SJCRH30 (cell line): ENCODE measurements around the gene KCNAB1. TPM values are rescaled to one million over a fixed set of nuclear protein-coding genes. Genes with fewer than 3 reads are reported as not detected.

ENCODE experiments used
- DNase-seq, 2 experiments: peaks; one replicate each; pipeline ENCODE4 v3.0.0-alpha.2; 2015 to 2020
- H3K27ac ChIP-seq: fragments of 250-450 bp; sonication (Bioruptor Pico); 2 replicates; pipeline ENCODE4 v1.5.1; 2020; ENCODE audit warnings: mild to moderate bottlenecking, moderate library complexity
- H3K27me3 ChIP-seq: fragments of 250-450 bp; sonication (Bioruptor Pico); 2 replicates; pipeline ENCODE4 v1.5.1; 2020; ENCODE audit warnings: mild to moderate bottlenecking, moderate library complexity
- H3K36me3 ChIP-seq: fragments of 250-450 bp; sonication (Bioruptor Pico); 2 replicates; pipeline ENCODE4 v1.5.1; 2020; ENCODE audit warnings: mild to moderate bottlenecking, moderate library complexity
- H3K4me1 ChIP-seq: fragments of 250-450 bp; sonication (Bioruptor Pico); 2 replicates; pipeline ENCODE4 v1.5.1; 2020; ENCODE audit warnings: mild to moderate bottlenecking, moderate library complexity
- H3K4me3 ChIP-seq: fragments of 250-450 bp; sonication (Bioruptor Pico); 2 replicates; pipeline ENCODE4 v1.5.1; 2020; ENCODE audit warnings: mild to moderate bottlenecking, moderate library complexity
- H3K9me3 ChIP-seq: fragments of 250-450 bp; sonication (Bioruptor Pico); replicated peaks from 2 replicates; pipeline ENCODE4 v1.5.1; 2020; ENCODE audit warnings: mild to moderate bottlenecking, moderate library complexity
- total RNA-seq: library from RNA; depleted of rRNA; stranded (reverse); fragments of >200 nt; shearing (Covaris generic); gene quantifications from 2 replicates; pipeline ENCODE4 v1.2.3, GENCODE V29; 2014; rRNA removed

The KCNAB1 gene
- total RNA-seq, 1 experiment from 2014 or later: not detected

- no peak for DNase-seq
Measured at GRCh38 chr3:156576051-156576450, 455.7 kb downstream of the KCNAB1 start.

GRCh38 chr3:156576651-156577348 lies 456.4 kb downstream of the KCNAB1 start:
- no peaks in the 10 kb centered on the region for H3K27me3 ChIP-seq
- DNase-seq: no peak
- H3K27ac ChIP-seq: no peak overlapping the region
- no peaks in the 10 kb centered on the region for H3K4me1 ChIP-seq
- H3K36me3 ChIP-seq: no peaks in the 10 kb centered on the region
- no peaks in the 10 kb centered on the region for H3K9me3 ChIP-seq
- H3K4me3 ChIP-seq: no peak overlapping the region

More at GRCh38 chr3:156576051-156576450, 455.7 kb downstream of the KCNAB1 start:
- H3K27me3 ChIP-seq: no peaks in the 10 kb centered on the region
- no peaks in the 10 kb centered on the region for H3K36me3 ChIP-seq
- H3K27ac ChIP-seq: no peak overlapping the region
- no peak overlapping the region for H3K4me3 ChIP-seq
- H3K4me1 ChIP-seq: no peaks in the 10 kb centered on the region
- H3K9me3 ChIP-seq: no peaks in the 10 kb centered on the region

DNA sequence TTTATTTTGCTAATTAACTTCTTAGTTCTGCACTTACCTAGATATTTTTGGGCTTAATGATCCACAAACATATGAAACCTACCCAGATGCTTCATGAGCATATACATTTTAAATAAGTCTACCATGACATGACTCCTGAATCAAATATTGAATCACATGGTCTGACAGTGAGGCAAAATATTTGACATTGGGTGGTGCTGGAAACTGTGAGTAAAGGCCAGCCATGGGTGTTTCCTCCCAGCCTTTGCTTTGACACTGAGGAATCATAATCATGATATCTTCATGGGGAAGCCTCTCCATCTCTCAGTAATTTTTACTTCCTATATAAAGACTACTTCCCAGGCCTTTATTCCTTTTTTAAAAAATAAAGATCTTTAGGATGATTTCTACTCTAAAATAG lies 457.4 kb downstream of the KCNAB1 start:
- no peaks in the 10 kb centered on the region for H3K4me1 ChIP-seq
- H3K27ac ChIP-seq: no peak overlapping the region
- no peak overlapping the region for H3K4me3 ChIP-seq
- DNase-seq: no peak
- no peaks in the 10 kb centered on the region for H3K27me3 ChIP-seq
- H3K9me3 ChIP-seq: no peaks in the 10 kb centered on the region
- no peaks in the 10 kb centered on the region for H3K36me3 ChIP-seq

DNA sequence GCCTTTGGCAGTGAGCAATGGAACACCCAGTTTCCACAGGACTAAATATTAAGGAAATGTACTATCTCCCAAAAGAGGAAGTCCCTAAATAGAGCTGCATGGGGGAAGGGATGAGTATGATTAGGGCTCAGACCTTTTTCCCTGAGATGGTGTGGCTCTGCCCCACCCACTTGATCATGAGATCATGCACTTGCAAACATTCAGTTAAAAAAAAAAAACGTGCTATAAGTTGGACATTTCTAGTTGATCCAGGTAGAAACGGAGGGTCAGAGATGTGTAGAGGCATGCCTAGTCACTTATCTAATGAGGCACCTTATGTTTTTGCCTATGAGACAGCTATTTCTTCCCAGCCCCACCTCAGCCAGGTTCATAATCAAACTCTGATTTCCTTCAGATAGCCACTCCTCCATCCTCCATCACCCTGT lies 459.1 kb downstream of the KCNAB1 start:
- Histone ChIP-seq H3K4me3 (no peak overlapping the region), H3K36me3 (no peaks in the 10 kb centered on the region), H3K27ac (no peak overlapping the region), H3K9me3 (no peaks in the 10 kb centered on the region), H3K4me1 (no peaks in the 10 kb centered on the region), H3K27me3 (no peaks in the 10 kb centered on the region)
- no peak for DNase-seq

- H3K27ac ChIP-seq: no peak overlapping the region
- H3K9me3 ChIP-seq: no peaks in the 10 kb centered on the region
Measured at GRCh38 chr3:156581033-156581432, 460.7 kb downstream of the KCNAB1 start.

GRCh38 chr3:156581954-156582353 lies 461.6 kb downstream of the KCNAB1 start:
- H3K27ac ChIP-seq: no peak overlapping the region
- H3K9me3 ChIP-seq: no peaks in the 10 kb centered on the region
- H3K36me3 ChIP-seq: no peaks in the 10 kb centered on the region
- no peak overlapping the region for H3K4me3 ChIP-seq
- no peak for DNase-seq
- H3K27me3 ChIP-seq: no peaks in the 10 kb centered on the region
- no peaks in the 10 kb centered on the region for H3K4me1 ChIP-seq

More at GRCh38 chr3:156581033-156581432, 460.7 kb downstream of the KCNAB1 start:
- no peaks in the 10 kb centered on the region for H3K36me3 ChIP-seq
- no peaks in the 10 kb centered on the region for H3K27me3 ChIP-seq
- DNase-seq: no peak
- no peaks in the 10 kb centered on the region for H3K4me1 ChIP-seq
- H3K4me3 ChIP-seq: no peak overlapping the region

DNA sequence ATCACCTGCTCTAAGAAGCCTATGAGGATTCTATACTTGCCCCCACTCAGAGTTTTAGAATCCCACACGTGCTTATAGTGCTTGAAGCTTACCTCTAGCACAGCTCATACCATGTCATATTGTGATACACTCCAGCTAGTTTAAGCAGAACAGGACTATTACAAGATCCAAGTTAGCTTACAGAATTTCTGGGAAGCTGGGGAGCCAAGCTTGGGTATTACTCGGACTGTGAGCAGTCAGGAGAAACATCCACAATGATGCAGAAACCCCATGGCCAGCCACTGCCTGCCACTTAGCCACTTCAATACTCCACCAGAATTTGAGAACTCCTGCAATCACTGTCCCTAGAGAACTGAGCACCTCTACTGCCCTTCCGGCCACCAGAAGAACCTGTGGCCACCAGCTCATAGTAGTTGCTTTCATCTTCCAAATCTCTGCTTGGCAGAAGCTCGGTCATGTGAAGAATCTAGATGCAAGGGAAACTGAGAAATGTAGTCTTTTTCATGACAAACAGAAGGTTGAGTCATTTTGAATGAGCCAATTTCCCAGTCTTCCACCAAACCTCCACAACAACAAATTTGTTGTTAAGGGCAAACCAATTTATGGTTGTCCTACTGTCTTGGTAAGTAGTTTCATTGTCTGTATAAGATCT lies 462.3 kb downstream of the KCNAB1 start:
- Histone ChIP-seq H3K27me3 (no peaks in the 10 kb centered on the region), H3K4me3 (no peak overlapping the region), H3K9me3 (no peaks in the 10 kb centered on the region), H3K4me1 (no peaks in the 10 kb centered on the region), H3K36me3 (no peaks in the 10 kb centered on the region), H3K27ac (no peak overlapping the region)
- DNase-seq: no peak

- H3K4me3 ChIP-seq: no peak overlapping the region
- H3K9me3 ChIP-seq: no peaks in the 10 kb centered on the region
- no peak overlapping the region for H3K27ac ChIP-seq
- no peaks in the 10 kb centered on the region for H3K27me3 ChIP-seq
- DNase-seq: no peak
- H3K4me1 ChIP-seq: no peaks in the 10 kb centered on the region
- no peaks in the 10 kb centered on the region for H3K36me3 ChIP-seq
Measured at GRCh38 chr3:156583469-156583868, 463.1 kb downstream of the KCNAB1 start.

DNA sequence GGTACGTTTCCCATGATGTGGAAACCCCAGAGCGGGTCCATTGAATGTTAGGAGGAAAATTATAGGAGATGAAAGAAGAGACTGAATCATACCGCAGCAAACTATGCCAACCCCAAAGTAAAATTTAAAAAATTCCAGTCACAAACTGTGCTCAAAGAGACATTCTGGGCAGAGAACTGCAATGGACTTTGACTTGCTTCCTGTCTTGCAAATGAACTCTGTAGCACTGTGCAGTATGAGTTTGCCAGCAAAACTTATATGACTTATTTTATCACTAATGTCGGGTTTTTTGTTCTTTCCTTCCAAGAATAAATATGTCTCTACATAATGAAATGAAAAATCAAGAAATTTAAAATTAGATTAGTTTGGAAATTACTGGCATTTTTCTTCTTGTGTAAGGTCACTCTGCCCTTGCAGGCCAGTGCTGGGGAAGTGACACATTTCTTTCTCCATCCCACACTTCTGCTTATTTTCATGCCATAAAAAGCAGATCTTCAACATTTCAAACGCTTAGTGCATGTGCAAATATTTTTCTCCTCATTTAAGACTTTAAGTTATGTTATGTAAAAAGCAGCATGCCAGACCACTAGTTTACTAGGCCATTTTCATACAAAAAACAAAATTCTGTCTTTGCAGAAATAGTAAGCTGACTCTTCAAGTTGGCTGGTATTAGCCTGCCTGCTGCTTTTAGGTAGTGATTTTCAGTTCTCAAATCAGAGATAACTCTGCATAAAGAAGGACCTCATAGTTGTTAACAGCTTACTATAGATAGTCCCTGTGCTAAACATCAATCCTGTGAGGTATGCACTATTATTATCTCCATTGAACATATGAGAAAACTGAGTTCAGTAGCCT lies 466.8 kb downstream of the KCNAB1 start:
- Histone ChIP-seq H3K4me3 (no peak overlapping the region), H3K27me3 (no peaks in the 10 kb centered on the region), H3K27ac (no peak overlapping the region), H3K36me3 (no peaks in the 10 kb centered on the region), H3K9me3 (no peaks in the 10 kb centered on the region), H3K4me1 (no peaks in the 10 kb centered on the region)
- DNase-seq: no peak

DNA sequence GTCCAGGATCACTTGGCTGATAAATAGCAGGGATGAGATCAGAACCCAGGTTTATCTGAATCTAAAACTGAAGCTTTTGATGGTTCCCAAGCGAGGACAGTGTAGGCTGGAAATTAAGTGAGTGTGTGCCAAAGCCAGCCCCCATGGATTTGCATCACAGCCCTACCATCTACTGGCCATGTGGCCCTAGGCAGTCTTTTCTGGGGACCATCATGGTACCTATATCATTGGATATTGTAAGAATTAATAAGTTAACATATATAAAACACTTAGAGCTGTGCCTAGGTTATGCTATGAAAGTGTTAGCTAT lies 467.3 kb downstream of the KCNAB1 start:
- Histone ChIP-seq H3K4me3 (no peak overlapping the region), H3K9me3 (no peaks in the 10 kb centered on the region), H3K27ac (no peak overlapping the region), H3K4me1 (no peaks in the 10 kb centered on the region), H3K36me3 (no peaks in the 10 kb centered on the region), H3K27me3 (no peaks in the 10 kb centered on the region)
- DNase-seq: no peak

Other genes with a start within 250 kb of the KCNAB1 start
- 107 and 119 TPM in 2 replicates for gene GMPS, start 249.9 kb upstream of the KCNAB1 start, total RNA-seq